GM18507 (cell line): ENCODE data around the gene PHAF1.
"Not testable (repeated sequence)": the region's sequence is repeated elsewhere in the genome, so short reads cannot be mapped to it uniquely, and the experiment has no call there.

Experiments
- DNase-seq: peaks from one replicate; pipeline ENCODE4 v3.0.0; 2011; ENCODE audit warnings: low read depth; ENCODE audit not compliant: insufficient read length; ENCODE audit errors: extremely low spot score
- FAIRE-seq: peaks from 2 replicates; lab custom pipeline; 2011; peaks lifted over from hg19 to GRCh38; lab: Jason Lieb, UNC

The PHAF1 gene

GRCh38 chr16:67101311-67102082, 8.2 kb upstream of the PHAF1 start:
- FAIRE-seq (no peak), DNase-seq (no peak)

DNA sequence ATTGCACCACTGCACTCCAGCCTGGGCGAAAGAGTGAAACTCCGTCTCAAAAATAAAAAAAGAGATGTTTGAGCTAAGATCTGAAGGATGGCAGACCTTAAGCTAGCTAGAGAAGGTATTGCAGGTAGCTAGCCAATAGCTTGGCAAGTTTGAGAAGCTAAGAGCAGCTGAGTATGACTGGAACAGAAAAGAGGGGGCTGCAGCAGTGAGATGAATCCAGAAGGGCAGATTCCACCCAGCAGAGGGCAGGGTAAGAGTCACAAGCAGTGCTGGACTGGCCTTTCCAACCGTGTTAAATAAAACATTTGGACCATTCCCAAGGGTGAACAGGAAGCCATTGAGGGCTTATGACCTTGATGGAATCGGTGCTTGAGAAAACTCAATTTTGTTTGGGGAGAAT, 5.7 kb upstream of the PHAF1 start:
- no peak for DNase-seq
- FAIRE-seq, result no peak

DNA sequence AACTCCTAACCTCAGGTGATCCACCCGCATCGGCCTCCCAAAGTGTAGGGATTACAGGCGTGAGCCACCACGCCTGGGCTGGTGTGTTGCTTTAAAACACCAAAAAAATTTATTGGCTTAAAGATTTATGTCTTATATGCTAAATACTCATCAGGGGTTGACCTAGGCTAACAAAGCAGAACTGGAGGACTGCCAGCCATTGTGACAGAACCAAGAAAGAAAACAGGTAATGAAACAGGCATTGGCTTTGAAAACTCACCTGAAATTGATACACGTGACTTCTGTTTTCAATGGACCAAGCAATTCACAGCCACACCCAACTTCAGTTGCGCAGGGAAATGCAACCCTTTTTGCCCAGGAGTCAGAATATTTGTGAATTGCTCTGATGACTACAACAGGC, 4.9 kb upstream of the PHAF1 start:
- no peak for FAIRE-seq
- DNase-seq, result no peak

GRCh38 chr16:67105246-67105645, 4.5 kb upstream of the PHAF1 start:
- FAIRE-seq, result no peak
- no peak for DNase-seq

DNA sequence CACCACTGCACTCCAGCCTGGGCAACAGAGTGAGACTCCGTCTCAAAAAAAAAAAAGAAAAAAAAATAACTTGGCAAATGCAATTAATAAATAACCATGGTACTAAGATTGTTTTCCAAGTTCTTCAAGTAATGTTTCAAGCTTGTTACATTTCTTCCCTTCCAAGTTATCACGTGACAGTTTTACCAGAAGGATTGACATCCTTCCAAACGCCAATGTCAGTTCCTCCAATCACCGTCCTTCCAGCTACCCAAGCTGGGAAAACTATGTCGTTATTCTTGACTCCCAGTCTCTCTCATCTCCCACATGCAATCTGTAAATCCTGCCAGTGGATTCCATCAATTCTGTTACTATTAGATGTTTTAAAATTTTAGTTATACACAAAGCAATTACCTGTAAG, 3.9 kb upstream of the PHAF1 start:
- FAIRE-seq (no peak), DNase-seq (no peak)

- DNase-seq (no peak), FAIRE-seq (no peak)
Observed at GRCh38 chr16:67108489-67108888, 1.3 kb upstream of the PHAF1 start.

- DNase-seq (no peak), FAIRE-seq (no peak)
Observed at GRCh38 chr16:67108931-67109406, 772 bp upstream of the PHAF1 start.

- FAIRE-seq, result no peak
Observed at GRCh38 chr16:67111951-67112444, 2.3 kb downstream of the PHAF1 start.

DNA sequence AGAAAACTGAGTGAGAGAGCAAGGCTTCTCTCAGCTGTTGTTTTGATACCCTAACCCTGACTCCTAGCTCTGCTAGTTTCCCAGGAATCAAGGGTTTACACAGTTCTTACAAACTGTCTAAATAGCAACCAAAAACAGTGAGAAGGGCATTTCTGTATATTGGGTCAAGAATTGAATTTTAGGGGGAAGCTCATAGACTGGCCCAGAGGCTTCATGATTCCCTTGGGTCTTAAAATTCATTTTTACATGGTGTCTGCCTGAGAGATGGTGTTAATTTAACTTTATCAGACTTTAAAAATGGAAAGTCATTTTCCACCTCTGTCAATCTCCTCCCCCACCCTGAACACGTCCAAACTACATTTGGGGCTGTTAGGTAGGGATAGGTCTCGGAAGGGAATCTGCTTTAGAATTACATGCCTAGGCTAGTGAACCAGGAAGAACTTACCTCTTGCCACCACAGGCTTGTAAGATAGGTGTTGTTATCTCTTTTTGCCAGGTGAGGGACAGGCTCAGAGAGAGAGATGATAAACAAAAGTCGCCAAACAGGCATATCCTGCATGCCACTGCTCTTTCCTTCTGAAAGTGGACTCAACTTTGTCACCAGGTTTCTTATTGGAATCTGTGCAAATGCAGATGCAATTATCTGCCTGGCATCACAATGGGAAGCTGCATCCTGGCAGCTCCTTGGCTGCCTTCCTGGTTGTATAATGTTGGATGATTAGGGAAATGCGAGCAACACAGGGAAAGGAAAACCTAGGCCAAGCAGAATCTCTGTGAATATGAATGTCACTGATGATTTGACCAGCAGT, 3.1 kb downstream of the PHAF1 start:
- FAIRE-seq, result no peak

More at GRCh38 chr16:67111951-67112444, 2.3 kb downstream of the PHAF1 start:
- no peak for DNase-seq

GRCh38 chr16:67114793-67115192, 5.1 kb downstream of the PHAF1 start:
- no peak for DNase-seq
- no peak for FAIRE-seq

More for the DNA sequence above, 3.1 kb downstream of the PHAF1 start:
- DNase-seq, result no peak

- no peak for DNase-seq
Observed at GRCh38 chr16:67115639-67116038, 5.9 kb downstream of the PHAF1 start.

GRCh38 chr16:67116388-67117311, 6.9 kb downstream of the PHAF1 start:
- FAIRE-seq, result no peak
- no peak for DNase-seq

More at GRCh38 chr16:67115639-67116038, 5.9 kb downstream of the PHAF1 start:
- FAIRE-seq, result no peak

DNA sequence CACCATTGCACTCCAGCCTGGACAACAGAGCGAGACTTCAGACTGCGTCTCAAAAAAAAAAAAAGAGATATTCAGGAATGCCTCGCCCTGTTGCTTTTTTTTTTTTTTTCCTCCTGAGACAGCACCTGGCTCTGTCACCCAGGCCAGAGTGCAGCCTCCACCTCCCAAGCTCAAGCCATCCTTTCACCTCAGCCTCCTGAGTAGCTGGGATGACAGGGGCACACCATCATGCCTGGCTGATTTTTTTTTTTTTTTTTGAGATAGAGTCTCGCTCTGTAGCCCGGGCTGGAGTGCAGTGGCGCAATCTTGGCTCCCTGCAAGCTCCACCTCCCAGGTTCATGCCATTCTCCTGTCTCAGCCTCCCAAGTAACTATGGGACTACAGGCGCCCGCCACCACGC, 8.0 kb downstream of the PHAF1 start:
- FAIRE-seq, result no peak
- no peak for DNase-seq

- no peak for FAIRE-seq
- no peak for DNase-seq
Observed at GRCh38 chr16:67120025-67120424, 10.3 kb downstream of the PHAF1 start.

DNA sequence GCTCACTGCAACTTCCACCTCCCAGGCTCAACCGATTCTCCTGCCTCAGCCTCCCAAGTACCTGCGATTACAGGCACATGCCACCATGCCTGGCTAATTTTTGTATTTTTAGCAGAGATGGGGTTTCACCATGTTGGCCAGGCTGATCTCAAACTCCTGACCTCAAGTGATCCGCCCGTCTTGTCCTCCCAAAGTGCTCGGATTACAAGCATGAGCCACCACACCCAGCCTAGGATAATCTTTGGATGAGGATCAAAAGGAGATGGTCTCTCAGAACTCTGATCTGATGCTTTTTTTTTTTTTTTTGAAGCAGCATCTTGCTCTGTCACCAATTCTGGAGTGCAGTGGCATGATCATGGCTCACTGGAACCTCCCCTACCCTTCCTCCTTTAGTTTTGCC, 13.1 kb downstream of the PHAF1 start:
- FAIRE-seq, DNase-seq: not testable (repeated sequence)

DNA sequence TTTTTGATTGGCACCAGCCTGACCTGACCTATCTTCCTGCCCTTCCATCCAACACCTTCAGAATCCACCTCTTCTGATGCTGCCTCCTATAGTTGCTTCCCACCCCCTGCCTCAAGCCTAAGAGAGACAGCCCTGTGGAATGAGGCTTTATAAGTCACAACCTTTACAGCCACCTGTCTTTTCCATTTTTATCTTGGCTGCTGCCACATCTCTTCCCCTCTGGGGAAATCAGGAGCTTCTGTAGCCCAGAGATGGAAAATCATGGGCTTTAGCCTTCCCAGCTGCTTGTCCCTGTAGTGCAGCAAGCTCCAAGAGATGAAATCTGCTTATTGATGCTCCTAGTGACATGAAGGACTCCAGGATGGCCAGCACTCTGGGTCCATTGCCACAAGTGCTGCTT, 18.7 kb downstream of the PHAF1 start:
- no peak for DNase-seq
- FAIRE-seq, result no peak

GRCh38 chr16:67128887-67129286, 19.1 kb downstream of the PHAF1 start:
- DNase-seq (no peak), FAIRE-seq (no peak)

DNA sequence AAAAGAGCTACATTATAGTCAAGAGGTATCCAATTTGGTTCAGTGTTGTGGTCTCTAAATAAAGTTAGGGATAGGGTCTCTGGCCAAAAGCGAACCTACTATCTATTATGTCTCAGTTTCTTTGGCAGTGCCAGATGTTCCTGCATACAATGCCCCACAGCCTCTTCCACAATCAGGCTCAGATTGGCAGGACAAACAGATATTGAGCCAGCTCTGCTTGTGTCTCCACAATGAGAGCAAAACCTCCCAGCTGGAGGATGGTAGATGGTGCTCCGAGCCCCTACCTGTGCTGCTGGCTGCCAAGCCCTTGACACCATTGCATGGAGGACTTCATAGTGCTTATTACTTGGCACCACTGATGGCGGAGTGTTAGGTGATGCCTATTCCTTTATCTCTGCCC, 19.7 kb downstream of the PHAF1 start:
- FAIRE-seq (no peak), DNase-seq (no peak)

GRCh38 chr16:67137605-67138004, 27.9 kb downstream of the PHAF1 start:
- DNase-seq, result no peak
- FAIRE-seq, result no peak
